NCI-H510A treated with DMSO at 0.1 percent for 48 hours (cell line): ENCODE results near the gene TERT.

Experiments
- DNase-seq: peaks from one replicate; lab custom pipeline; 2025; lab: John Stamatoyannopoulos, UW

Gene TERT

DNA sequence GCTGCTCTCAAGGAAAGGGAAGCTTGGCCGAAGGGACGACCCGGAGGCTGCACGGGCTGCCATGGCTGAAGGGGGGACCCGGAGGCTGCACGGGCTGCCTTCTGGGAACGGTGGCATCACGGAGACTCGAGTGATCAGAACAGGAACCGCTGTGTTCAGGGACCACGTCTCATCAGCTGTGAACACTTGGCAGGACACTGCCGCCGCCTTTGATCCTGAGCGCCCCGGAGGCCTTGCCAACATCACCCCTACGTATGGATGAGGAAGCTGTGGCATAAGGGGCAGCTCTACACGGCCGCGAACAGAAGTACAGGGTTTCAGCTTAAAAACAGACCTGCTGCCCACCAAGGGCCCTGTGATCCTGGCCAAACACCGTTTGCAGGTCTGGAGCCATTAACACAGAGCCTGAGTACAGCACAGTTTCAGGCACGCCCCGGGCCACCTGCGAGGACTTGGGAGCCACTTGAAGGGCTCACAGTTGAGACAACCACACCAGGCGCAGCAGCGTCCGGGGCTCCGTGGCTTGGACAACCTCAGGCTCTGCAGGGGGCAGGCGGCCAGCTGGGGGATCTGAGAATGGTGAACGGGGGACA is 23.9 kb upstream of the TERT start:
- DNase-seq, result peak; percentile 64

DNA sequence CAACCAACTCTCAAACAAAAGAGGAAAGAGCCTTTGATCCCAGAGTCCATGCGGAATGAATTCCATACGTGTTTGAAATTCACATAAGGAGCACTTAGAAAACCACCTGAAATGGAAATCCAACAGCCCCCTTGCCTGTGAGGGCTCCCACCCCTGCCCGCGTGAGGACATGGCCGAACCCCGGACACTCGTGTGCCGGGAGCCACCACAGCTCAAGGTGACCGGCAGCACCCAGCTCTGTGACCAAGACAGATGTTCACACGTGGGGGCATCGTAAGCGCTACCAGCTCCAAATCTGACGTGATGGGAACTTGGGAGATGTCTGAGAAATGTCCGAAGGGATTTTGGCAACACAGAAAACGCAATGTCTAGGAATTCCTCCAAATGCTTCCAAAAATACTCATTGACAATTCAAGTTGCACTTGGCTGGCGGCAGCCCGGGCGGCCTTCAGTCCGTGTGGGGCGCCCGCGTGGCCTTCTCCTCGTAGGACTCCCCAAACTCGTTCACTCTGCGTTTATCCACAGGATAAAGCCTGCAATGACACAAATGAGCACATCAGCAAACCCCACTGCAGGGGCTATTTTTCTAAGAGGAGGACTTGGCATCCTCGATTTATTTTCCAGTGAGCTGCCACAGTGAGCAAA is 23.2 kb upstream of the TERT start:
- no peak for DNase-seq

DNA sequence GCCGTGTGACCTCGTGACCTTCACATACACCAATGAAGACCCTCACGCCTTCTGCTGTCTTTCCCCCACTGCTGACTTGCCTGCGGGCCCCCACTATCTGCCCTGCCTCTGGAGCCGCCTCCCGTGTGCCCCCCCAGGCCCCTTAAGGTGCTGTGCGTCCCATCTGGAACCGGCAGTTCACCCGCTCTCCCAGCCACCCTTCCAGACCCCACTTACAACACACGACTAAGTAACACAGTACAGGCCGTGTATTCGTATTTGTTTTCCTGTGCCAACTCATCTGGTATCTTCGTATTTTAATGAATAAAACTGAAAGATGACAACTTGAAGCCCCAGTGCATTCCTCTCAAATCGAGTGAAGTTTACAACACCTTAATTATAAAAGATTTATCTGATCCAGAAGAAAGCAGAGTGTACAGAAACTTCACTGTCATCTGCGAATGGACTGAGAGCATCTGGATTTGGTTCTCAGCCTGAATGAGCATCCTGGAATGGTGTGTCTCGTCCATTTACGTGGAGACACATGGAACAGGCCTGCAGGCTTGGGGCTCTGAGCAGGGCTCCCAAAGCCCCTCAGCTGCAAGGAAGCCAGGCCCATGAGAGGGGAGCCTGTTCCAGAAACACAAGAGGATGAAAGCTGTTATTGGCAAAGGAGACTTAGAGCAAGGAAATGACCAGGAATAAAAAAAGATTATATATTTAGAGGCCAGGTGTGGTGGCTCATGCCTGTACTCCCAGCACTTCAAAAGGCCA is 21.9 kb upstream of the TERT start:
- no peak for DNase-seq

DNA sequence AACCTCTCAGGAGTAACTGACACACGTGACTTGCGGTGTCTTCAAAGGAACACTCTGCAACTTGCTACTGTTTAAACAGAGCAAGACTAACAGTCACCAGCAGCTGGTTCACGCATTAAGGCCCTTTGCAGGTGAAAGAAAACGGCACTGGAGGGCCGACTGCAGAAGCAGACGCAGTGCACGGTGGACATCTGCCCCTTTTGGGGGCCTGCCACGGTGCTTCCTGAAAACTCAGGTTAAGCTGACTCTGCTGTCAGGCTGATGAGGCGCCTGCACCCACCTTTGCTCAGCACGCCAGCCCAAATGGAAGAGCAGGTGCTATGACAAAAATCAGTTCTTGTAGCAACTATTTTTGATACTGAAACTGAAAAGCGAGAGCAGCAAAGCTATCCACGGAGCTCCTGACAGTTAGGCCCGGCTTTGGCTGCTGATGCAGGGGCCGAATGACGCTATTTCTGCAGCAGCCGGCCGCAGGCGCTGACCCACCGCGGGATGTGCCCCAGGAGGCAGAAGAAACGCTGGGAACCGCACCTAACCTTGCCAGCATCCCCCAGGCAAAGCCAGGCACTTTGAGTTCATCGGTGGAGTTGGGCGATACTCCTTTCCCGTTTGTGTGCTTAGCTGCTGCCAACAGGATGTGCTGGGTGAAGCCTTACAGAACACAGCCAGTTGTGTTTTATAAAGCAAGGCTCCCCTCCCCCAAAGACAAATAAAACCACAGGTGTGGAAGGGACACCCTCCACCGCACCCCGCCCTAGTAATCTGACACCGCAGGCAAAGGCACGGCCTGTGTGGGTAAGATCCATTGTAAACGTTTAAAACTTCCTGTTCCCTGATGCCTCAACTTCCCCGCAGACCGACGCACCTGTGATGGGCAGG is 21.1 kb upstream of the TERT start:
- DNase-seq, result peak; percentile 96

DNA sequence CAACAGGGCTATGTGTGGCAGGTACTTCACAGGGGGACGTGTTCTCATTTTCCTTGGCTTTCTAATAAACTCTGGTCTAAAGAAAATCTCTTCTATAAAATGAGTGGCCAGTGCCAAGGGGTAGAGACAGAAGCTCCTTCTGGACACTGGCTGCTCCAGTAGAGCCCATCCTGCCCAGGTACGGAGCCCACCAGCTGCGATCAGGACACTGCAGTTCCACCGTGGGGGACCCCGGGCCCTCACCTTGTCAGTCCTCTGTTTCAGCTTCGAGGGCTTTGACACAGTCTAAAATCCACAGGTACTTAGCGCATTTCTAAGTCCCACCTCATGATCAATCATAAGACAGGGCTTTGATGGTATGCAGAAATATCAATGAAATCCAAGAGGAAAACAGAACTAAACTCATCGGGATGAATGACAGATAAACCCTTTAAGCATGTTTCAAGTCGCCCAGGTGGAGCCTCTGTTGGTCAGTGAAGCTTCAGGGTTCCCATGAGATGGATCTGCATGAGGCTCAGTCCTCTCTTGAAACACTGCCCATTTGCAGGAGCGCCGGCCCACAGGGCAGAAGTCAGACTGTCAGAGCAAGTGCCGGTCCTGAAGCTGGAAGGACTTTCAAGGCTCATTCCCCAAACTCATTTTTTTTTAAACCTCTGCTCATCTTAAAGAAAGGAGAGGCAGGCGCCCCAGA is 20.3 kb upstream of the TERT start:
- no peak for DNase-seq

DNA sequence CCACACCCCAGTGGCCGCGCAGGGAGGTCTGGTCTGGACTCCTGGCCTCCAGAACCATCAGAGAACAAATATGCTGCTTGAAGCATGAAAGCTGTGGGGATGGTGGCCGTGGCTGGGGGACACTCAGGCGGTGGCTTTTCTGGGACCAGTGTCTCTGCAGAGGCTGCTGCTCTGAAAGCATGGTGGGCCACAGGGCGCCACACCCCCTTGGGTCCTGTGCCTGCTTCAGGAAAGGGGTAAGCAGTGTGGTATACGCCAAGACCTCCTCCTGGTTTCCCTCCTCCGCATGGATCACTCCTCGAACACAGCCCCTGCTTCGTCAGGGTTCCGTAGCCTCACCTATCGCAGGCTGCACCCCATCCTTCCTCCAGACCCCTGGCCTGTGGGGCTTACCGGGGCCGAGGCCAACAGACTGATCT is 19.7 kb upstream of the TERT start:
- DNase-seq, result no peak

DNA sequence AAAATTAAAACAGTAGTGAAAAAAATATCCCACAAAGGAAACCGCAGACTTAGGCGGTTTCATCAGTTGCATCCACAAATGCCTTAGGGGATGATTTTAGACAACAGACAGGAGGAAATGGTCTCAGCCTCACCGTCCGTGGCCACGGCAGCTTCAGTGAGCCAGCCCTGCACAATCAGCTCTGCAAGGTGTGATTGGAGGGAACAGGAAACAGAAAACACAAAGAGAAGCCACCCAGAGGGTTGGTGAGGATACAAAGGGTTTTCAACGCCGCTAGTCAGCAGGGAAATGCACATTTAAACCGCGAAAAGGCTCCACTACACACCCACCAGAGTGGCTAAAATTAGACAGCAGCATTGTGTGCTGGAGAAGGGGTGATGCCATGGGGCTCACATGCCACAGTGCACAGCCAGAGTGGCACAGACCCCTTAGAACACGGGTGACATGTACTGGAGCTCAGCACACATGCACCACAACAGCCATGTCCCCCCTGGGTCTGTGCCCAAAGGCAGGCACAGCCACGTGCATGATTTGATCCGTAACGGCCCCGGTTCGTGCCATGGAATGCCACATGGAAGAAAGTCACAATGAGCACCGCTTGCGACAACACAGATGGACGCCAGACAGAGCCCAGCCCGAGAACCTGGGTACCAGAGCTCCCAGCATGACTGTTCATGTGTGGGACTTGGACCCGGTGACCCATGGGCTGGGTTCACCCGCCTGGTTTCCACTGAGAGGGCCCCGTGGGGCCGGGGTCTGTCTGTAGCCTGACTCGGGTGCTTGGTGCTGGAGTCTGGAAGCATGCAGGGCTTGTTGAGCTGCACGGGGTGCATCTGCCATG is 18.3 kb upstream of the TERT start:
- no peak for DNase-seq

DNA sequence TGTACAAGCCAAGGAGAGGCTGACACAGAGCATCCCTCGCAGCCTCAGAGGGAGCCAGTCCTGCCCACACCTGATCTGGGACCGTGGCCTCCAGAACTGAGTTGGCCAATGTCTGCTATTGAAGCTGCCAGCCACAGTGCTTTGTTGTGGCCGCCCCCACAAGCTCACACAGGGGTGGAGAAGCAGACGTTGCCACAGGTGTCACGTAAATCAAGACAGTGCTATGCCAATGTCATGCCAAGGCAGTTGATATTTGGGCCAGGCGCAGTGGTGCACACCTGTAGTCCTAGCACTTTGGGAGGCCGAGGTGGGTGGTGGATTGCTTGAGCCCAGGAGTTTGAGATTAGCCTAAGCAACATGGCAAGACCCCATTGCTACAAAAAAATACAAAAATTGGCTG is 17.3 kb upstream of the TERT start:
- no peak for DNase-seq

DNA sequence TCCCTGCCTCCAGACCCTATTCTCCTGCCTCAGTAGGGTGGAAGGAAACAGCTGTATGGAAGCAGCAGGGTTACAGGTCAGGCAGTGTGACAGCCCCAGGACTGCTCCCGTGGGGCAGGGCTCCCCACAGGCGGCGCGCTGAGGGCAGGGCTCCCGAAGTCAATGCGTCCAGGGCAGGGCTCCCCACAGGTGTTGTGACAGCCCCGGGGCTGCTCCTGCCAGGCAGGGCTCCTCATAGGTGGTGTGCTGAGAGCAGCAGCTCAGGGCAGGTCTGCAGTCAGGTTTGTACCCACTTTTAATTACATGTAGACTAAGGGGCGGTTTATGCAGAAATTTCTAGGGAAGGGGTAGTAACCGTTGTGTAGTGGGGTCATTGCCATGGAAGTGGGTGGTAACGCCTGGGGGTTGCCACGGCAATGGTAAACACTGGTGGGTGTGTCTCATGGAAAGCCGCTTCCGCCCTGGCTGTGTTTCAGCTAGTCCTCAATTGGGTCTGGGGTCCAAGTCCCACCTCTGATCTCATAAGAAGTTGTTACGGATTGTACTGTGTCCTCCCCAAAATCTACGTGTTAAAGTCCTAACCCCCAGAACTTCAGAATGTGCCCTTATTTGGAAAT is 16.7 kb upstream of the TERT start:
- DNase-seq, result no peak

DNA sequence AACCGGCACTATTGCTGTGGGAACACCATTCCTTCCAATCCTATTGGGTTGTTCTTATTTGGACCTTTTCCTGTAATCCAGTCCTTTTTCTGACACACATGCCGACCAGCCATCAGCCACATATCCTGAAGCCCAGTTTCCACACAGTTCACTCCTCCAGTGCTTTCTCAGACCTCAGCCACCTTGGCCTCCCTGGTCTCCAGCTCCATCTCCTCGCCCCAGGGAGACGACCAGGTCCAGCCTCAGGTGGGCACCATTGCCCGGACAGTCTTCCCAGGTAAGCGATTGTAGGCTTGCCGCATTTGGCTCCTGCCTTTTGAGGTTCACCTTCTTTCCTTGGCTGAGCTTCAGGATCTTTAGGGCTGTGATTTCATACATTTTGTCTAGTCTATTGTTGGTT is 15.2 kb upstream of the TERT start:
- DNase-seq, result no peak

DNA sequence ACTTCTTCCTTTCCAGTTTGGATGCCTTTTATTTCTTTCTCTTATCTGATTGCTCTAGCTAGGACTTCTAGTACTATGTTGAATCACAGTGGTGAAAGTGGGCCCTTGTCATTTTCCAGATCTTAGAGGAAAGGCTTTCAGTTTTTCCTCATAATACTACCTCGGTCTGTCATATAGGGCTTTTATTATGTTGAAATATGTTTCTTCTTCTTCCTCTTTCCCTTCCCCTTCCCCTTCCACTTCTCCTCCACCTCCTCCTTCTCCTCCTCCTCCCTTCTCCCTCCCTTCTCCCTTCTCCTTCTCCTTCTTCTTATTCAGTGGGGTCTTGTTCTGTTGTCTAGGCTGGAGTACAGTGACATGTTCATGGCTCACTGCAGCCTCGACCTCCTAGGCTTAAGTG is 9.2 kb upstream of the TERT start:
- no peak for DNase-seq

DNA sequence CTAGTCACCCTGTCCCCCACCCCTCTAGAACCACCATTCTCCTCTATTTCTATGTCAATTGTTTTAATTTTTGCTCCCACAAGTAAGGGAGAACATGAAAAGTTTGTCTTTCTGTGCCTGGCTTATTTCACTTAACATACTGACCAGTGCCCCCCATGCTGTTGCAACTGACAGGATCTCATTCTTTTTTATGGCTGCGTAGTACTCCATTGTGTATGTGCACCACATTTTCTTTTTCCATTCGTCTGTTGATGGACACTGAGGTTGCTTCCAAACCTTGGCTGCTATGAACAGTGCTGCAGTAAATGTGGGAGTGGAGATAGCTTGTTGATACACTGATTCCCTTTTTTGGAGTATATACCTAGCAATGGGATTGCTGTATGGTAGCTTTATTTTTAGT is 7.4 kb upstream of the TERT start:
- DNase-seq, result no peak

DNA sequence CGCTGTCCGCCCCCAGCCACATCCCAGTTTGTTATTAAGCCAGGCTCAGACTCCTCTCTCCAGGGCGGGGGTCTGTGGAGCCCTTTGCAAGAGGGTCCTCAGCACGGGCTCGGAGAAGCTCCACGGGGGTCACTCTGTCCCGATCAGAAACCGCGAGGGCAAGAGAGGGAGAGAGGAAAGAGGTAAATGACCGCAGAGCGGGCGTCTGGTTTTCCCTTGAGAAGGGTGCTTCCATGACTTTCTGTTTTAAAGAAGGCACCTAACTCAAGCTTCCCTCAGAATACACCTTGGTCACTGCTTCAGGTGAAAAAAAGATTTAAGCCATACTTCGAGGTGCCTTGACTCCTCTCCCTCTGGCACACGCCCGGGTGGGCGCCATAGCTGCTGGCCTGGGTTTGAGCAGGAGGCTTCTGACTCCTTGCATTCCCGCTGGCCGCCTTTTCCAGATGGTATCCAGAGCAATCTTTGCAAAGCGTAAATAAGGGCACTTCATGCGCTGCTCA is 5.8 kb upstream of the TERT start:
- DNase-seq, result peak; percentile 85

DNA sequence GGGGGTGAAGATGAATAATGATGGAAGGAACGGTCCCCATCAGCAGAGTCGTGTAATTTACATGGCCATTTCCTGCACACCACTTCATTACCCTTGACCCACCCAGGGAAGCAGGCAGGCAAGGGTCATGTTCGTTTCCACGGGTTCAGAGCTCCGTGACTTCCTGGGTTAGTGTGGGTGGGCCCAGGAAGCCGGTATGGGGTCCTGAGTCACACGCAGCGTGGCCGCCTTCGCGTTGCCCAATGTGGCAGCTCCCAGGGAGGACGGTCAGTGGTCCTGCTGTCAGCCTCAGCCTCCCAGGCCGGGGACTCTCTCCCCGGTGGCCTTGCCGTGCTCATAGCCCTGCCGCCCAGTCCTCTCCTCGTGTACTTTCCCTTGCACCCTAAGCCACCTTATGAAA is 5.1 kb upstream of the TERT start:
- DNase-seq, result no peak

DNA sequence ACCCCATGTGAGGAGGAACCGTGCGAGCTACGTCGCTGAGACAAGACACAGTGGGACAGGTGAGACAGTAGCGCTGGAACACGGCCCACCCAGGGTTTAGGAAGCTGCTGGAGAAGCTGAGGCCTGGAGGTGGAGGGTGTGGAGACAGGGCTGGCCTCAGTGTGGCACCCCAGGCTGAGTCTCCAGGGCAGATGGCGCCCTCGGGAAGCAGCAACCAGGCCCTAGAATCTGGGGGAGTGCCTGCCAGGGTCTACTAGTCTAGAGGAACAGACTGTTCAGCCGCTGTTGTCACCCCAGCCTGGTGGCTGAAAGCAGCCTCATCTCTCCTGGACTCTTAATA is 4.6 kb upstream of the TERT start:
- no peak for DNase-seq

DNA sequence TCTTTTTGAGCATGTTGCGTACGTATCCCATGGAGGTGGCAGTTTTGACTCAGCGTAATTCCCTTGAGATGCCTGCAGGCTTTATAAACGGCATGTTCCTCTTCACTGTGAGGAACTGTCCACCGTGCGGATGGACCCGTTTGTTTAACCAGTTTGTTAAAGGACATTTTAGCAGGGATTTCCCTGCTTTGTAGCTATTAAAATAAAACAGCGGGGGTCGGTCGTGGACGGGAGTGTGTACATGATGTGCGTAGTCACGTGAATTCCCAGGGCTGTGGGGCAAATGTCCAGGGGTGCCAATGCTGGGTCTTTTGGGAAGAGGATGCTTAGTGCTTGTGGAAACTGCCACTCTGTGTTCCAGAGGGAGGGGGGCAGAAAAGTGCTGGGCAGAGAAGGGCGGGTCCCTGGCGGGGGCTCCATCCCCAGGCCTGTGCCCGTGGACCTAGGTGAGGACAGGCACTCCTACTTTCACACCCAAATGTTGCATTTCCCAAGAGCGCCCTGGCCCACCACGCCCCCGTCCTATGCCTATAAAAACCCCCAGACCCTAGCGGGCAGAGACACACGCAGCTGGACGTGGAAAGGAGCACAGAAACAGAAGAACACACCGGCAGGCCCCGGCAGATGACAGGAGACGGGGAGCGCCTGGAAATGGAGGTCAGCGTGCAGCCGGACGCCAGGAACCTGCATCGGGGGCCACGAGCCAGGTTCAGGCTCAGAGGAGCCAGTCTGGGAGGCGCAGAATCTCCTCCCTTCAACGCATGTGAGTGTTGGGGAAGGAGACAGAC is 4.0 kb upstream of the TERT start:
- no peak for DNase-seq

DNA sequence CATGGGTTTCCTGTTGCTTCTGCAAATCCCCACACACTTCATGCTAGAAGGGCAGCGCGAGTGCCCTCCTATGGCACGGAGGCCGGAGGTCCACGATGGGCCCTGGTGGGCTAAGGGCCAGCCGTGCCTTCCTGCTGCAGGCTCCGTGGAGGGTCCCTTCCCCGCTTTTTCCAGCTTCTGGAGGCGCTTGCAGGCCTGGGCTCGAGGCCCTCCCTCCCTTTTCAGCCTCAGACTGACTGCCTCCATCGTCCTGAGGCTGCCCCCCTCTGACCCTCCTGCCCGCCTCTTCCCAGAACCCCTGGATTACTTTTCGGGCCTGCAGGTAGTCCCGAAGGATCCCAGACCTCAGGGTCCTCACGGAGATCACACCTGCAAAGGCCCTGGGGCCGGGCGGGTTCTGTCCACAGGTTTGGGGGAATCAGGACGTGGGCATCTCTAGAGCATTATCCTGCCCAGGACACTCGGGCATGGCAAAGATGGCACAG is 3.2 kb upstream of the TERT start:
- DNase-seq, result no peak

DNA sequence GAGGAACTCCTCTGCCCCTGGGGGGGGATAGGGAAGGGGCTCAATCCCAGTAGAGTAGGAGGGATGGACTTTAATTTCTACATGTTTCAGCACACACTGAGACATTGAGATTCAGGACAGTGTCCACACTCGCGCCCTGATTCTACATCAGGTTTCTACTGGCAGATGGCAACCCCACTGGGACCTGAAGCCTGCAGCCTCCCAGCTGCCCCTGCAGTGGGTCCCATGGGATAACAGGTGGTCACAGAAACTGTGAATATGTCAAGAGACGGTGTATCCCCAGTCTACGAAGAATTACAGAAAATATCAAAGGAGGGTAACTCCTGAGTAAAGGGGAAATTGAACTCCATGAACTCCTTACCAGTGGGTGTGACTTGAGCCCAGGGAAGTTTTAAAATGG is 2.4 kb upstream of the TERT start:
- no peak for DNase-seq

DNA sequence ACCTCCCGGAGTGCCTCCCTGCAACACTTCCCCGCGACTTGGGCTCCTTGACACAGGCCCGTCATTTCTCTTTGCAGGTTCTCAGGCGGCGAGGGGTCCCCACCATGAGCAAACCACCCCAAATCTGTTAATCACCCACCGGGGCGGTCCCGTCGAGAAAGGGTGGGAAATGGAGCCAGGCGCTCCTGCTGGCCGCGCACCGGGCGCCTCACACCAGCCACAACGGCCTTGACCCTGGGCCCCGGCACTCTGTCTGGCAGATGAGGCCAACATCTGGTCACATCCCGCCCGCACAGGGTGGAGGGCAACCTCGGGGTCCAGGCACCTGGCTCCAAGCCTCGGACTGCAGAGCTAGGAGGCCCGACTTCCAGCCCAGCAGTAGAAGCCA is 776 bp upstream of the TERT start:
- no peak for DNase-seq
